SK-N-SH treated with all-trans-retinoic acid at 6 μM for 48 hours (cell line): Measurements from ENCODE around the gene PRRC2A.

Experiments
- ATAC-seq: fragments of 200-7000 bp; cut with Tn5 transposase; 3 replicates; pipeline ENCODE4 v1.9.1; 2020; ENCODE audit warnings: mild to moderate bottlenecking, moderate library complexity
- ARNTL ChIP-seq: fragments of 450-650 bp; formaldehyde crosslinking; IDR thresholded peaks from 2 replicates; pipeline ENCODE4 v1.5.0; 2020; ENCODE audit warnings: low read depth, mild to moderate bottlenecking, moderate library complexity, borderline replicate concordance
- BACH2 ChIP-seq: fragments of 250-450 bp; sonication (Bioruptor Pico); IDR thresholded peaks from 2 replicates; pipeline ENCODE4 v1.9.0; 2021; ENCODE audit warnings: mild to moderate bottlenecking, borderline replicate concordance
- CSDC2 ChIP-seq: fragments of 250-450 bp; sonication (Bioruptor Pico); IDR thresholded peaks from 2 replicates; pipeline ENCODE4 v1.5.0; 2020; ENCODE audit warnings: mild to moderate bottlenecking, moderate library complexity
- ESRRG ChIP-seq: fragments of 250-450 bp; sonication (Bioruptor Pico); IDR thresholded peaks from 2 replicates; pipeline ENCODE4 v1.6.1; 2021; ENCODE audit warnings: mild to moderate bottlenecking
- ISL1 ChIP-seq: fragments of 250-450 bp; sonication (Bioruptor Pico); IDR thresholded peaks from 2 replicates; pipeline ENCODE4 v2.1.2; 2022; ENCODE audit warnings: mild to moderate bottlenecking, moderate library complexity
- OSR1 ChIP-seq: fragments of 250-450 bp; sonication (Bioruptor Pico); IDR thresholded peaks from 2 replicates; pipeline ENCODE4 v1.8.0; 2022; ENCODE audit warnings: moderate library complexity, mild to moderate bottlenecking, inconsistent platforms
- PPARA ChIP-seq: fragments of 250-450 bp; sonication (Bioruptor Pico); IDR thresholded peaks from 2 replicates; pipeline ENCODE4 v1.5.0; 2020; ENCODE audit warnings: mild to moderate bottlenecking, borderline replicate concordance
- RARB ChIP-seq: fragments of 250-450 bp; sonication (Bioruptor Pico); IDR thresholded peaks from 2 replicates; pipeline ENCODE4 v1.8.0; 2021; ENCODE audit warnings: mild to moderate bottlenecking, moderate library complexity
- SNAI2 ChIP-seq: fragments of 250-450 bp; sonication (Bioruptor Pico); IDR thresholded peaks from 2 replicates; pipeline ENCODE4 v1.5.0; 2020; ENCODE audit warnings: mild to moderate bottlenecking, moderate library complexity
- TCF4 ChIP-seq: fragments of 250-450 bp; sonication (Bioruptor Pico); IDR thresholded peaks from 2 replicates; pipeline ENCODE4 v1.8.0; 2021; ENCODE audit warnings: mild to moderate bottlenecking, moderate library complexity, borderline replicate concordance
- TOX ChIP-seq: fragments of 250-450 bp; sonication (Bioruptor Pico); IDR thresholded peaks from 2 replicates; pipeline ENCODE4 v1.8.0; 2021; ENCODE audit warnings: mild to moderate bottlenecking, moderate library complexity, borderline replicate concordance
- ZC3H10 ChIP-seq: fragments of 250-450 bp; sonication (Bioruptor Pico); IDR thresholded peaks from 2 replicates; pipeline ENCODE4 v1.5.1; 2021; ENCODE audit warnings: mild to moderate bottlenecking, moderate library complexity
- ZFP3 ChIP-seq: fragments of 250-450 bp; sonication (Bioruptor Pico); IDR thresholded peaks from 2 replicates; pipeline ENCODE4 v1.5.0; 2020; ENCODE audit warnings: mild to moderate bottlenecking, moderate library complexity
- ZFP30 ChIP-seq: fragments of 450-650 bp; formaldehyde crosslinking; IDR thresholded peaks from 2 replicates; pipeline ENCODE4 v1.5.0; 2022; ENCODE audit warnings: mild to moderate bottlenecking, moderate library complexity
- ZNF565 ChIP-seq: fragments of 450-650 bp; formaldehyde crosslinking; conservative IDR thresholded peaks from 2 replicates; pipeline ENCODE4 v1.5.0; 2020; ENCODE audit warnings: low read depth, mild to moderate bottlenecking, moderate library complexity
- ZNF70 ChIP-seq: fragments of 450-650 bp; formaldehyde crosslinking; IDR thresholded peaks from 2 replicates; pipeline ENCODE4 v1.5.0; 2020; ENCODE audit warnings: mild to moderate bottlenecking, moderate library complexity
- ZNF8 ChIP-seq: fragments of 450-650 bp; formaldehyde crosslinking; IDR thresholded peaks from 2 replicates; pipeline ENCODE4 v1.5.0; 2020; ENCODE audit warnings: mild to moderate bottlenecking, moderate library complexity
- TF ChIP-seq, protein P1 (sequence below): fragments of 250-450 bp; sonication (Bioruptor Pico); IDR thresholded peaks from 2 replicates; pipeline ENCODE4 v1.8.0; 2021; ENCODE audit warnings: low read depth, mild to moderate bottlenecking, moderate library complexity, borderline replicate concordance
- TF ChIP-seq, protein P2 (sequence below): fragments of 250-450 bp; sonication (Bioruptor Pico); IDR thresholded peaks from 2 replicates; pipeline ENCODE4 v1.8.0; 2020; ENCODE audit warnings: mild to moderate bottlenecking, moderate library complexity, borderline replicate concordance
- TF ChIP-seq, protein P3 (sequence below): fragments of 250-450 bp; sonication (Bioruptor Pico); IDR thresholded peaks from 2 replicates; pipeline ENCODE4 v1.5.1; 2020; ENCODE audit warnings: low read depth, mild to moderate bottlenecking, moderate library complexity

PRRC2A gene

DNA sequence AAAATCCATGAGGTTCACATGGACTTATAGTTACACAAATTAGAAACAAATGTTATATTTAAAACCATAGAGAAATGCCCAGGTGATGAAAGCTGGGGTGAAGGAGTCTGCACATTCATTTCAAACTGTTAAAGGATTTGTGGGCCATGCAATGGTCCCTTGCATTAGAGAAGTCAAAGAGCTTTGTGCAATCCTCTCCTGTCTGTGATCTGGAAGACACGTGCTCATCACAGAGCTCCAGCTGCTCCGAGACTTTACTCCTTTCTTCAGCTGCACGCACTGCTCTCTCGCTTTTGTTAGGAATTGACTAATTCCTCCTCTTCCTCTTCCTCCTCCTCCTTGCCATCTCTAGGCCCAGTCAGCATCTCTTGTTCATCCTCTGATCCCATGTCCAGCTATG is 9.5 kb upstream of the PRRC2A start:
- TF ChIP-seq ESRRG (CRISPR knock-in tag) (no peak), PPARA (CRISPR knock-in tag) (no peak), RARB (no peak), CSDC2 (CRISPR knock-in tag) (no peak)
- ATAC-seq: no peak

DNA sequence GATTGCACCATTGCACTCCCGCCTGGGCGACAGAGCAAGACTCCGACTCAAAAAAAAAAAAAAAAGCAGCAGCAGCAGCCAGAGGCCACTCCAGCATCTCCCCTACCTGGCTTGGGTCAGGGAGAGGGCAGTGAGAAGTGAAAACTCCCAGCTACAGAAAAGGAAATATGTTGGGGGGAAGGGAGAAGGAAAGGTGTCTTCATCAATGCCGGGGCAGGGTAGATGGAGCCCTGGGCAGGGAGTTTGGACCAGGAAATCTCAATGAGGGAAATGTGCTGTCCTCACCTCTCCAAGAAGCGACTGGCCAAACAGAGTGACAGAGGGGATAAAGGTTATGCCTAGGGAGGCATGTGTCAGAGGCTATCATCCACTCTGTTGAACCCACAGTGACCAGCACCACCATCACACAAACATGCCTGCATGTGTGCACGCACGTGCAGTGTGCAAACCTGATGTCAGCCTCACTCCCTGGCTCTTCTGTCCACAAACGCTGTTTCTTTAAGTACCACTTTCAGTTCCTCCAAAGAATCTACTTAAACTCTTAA is 6.4 kb upstream of the PRRC2A start:
- TF ChIP-seq, protein P1, sequence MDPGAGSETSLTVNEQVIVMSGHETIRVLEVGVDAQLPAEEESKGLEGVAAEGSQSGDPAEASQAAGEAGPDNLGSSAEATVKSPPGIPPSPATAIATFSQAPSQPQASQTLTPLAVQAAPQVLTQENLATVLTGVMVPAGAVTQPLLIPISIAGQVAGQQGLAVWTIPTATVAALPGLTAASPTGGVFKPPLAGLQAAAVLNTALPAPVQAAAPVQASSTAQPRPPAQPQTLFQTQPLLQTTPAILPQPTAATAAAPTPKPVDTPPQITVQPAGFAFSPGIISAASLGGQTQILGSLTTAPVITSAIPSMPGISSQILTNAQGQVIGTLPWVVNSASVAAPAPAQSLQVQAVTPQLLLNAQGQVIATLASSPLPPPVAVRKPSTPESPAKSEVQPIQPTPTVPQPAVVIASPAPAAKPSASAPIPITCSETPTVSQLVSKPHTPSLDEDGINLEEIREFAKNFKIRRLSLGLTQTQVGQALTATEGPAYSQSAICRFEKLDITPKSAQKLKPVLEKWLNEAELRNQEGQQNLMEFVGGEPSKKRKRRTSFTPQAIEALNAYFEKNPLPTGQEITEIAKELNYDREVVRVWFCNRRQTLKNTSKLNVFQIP (CRISPR knock-in tag): no peak
- TF ChIP-seq TCF4 (CRISPR knock-in tag): no peak
- no peak for TF ChIP-seq SNAI2 (CRISPR knock-in tag)
- TF ChIP-seq, protein P2, sequence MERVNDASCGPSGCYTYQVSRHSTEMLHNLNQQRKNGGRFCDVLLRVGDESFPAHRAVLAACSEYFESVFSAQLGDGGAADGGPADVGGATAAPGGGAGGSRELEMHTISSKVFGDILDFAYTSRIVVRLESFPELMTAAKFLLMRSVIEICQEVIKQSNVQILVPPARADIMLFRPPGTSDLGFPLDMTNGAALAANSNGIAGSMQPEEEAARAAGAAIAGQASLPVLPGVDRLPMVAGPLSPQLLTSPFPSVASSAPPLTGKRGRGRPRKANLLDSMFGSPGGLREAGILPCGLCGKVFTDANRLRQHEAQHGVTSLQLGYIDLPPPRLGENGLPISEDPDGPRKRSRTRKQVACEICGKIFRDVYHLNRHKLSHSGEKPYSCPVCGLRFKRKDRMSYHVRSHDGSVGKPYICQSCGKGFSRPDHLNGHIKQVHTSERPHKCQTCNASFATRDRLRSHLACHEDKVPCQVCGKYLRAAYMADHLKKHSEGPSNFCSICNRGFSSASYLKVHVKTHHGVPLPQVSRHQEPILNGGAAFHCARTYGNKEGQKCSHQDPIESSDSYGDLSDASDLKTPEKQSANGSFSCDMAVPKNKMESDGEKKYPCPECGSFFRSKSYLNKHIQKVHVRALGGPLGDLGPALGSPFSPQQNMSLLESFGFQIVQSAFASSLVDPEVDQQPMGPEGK (CRISPR knock-in tag): no peak
- no peak for TF ChIP-seq OSR1
- TF ChIP-seq ZFP30 (CRISPR knock-in tag): no peak
- no peak for TF ChIP-seq BACH2 (CRISPR knock-in tag)
- TF ChIP-seq ZNF70 (CRISPR knock-in tag): no peak
- TF ChIP-seq PPARA (CRISPR knock-in tag): no peak
- TF ChIP-seq ISL1 (CRISPR knock-in tag): no peak
- TF ChIP-seq, protein P3, sequence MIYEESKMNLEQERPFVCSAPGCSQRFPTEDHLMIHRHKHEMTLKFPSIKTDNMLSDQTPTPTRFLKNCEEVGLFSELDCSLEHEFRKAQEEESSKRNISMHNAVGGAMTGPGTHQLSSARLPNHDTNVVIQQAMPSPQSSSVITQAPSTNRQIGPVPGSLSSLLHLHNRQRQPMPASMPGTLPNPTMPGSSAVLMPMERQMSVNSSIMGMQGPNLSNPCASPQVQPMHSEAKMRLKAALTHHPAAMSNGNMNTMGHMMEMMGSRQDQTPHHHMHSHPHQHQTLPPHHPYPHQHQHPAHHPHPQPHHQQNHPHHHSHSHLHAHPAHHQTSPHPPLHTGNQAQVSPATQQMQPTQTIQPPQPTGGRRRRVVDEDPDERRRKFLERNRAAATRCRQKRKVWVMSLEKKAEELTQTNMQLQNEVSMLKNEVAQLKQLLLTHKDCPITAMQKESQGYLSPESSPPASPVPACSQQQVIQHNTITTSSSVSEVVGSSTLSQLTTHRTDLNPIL (CRISPR knock-in tag): no peak
- no peak for TF ChIP-seq ZNF8 (CRISPR knock-in tag)
- no peak for TF ChIP-seq ZC3H10 (CRISPR knock-in tag)
- TF ChIP-seq ZFP3: no peak
- no peak; the same call in 2 of the 3 replicates for ATAC-seq

DNA sequence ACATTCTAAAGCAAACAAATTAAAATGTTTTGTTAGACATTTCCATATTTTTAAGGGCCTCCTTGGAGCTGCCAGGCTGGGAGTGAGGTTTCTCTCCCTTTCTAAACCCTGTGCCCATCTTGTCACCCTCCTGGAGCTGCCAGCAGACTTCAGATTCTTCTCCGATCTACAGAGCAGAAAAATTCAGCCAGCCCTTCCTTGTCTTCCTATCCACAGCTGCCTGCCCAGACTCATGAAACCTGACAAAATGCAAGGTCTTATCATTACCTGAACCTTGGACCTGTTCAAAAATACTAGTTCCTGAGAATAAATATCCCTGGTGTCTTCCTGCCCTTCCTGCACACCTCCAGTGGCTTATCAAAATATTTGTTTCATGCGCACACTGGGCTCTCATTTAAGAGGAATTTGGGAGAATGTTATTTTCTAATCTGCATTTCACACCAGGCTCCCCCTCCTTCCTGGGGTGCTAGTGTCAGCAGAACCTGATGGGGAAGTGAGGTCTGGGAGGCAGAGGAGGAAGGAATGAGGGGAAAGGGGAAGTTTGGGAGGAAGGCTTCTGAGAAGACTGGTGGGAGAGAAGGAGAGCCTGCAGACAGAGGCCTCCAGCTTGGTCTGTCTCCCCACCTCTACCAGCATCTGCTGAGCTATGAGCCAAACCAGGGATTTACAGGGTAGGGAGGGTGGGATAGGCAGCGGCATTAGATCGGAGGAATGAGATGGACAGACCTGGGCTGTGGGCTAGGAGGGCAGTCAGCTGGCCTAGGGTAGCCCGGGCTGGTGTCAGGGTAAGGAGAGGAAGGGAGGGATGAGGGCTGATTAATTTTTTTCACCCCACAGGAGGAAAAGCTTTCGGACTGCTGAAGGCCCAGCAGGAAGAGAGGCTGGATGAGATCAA is 5.6 kb upstream of the PRRC2A start, which contains the start of gene AIF1:
AIF1 (plus strand) TSS at position 551 of the 895 bp plus-strand sequence; CDS start at position 647, 96 bp downstream.
- no peak for ATAC-seq
- TF ChIP-seq SNAI2 (CRISPR knock-in tag) (no peak), ISL1 (CRISPR knock-in tag) (no peak), ZFP30 (CRISPR knock-in tag) (no peak), CSDC2 (CRISPR knock-in tag) (no peak), BACH2 (CRISPR knock-in tag) (no peak), ZNF565 (CRISPR knock-in tag) (no peak), ZNF8 (CRISPR knock-in tag) (no peak), ARNTL (CRISPR knock-in tag) (no peak), ZNF70 (CRISPR knock-in tag) (no peak), TOX (no peak), ZFP3 (no peak)

DNA sequence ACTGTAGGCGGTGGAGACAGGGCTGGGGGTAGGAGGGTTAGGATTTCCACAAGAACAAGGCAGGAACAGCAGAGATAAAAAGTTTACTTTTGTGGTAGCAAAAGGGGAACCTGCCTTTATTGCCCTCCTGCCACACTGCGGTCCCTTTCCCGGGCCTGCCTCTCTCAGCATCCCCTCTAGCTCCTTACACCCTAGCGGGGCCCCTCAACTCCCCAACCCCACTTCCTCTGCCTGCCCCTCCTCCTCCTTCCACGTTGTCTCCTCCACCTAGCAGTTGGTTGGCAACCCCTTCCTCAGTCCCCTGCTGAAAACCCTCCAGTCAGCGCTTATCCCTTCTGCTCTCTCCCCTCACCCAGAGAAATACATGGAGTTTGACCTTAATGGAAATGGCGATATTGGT is 4.8 kb upstream of the PRRC2A start:
- no peak for TF ChIP-seq TCF4 (CRISPR knock-in tag)
- no peak for TF ChIP-seq ZNF8 (CRISPR knock-in tag)
- TF ChIP-seq ZC3H10 (CRISPR knock-in tag): no peak
- no peak for TF ChIP-seq RARB
- TF ChIP-seq, protein P1 (CRISPR knock-in tag): no peak
- TF ChIP-seq, all 23 proteins: peak for 0
- no peak for ATAC-seq
